HG02973 (cell line): Measurements from ENCODE around the gene KLK10.
"Not testable (repeated sequence)": the region's sequence is repeated elsewhere in the genome, so short reads cannot be mapped to it uniquely, and the experiment has no call there.

Experiments used
- ATAC-seq: cut with Tn5 transposase; IDR thresholded peaks from one replicate; pipeline ENCODE4 v1.9.1; 2021; ENCODE audit warnings: moderate library complexity; ENCODE audit not compliant: unreplicated experiment

KLK10 gene

GRCh38 chr19:51003316-51003715 lies 16.2 kb downstream of the KLK10 start:
- no peak for ATAC-seq

- ATAC-seq: no peak
Observed at GRCh38 chr19:51002542-51003311, 16.8 kb downstream of the KLK10 start.

- ATAC-seq: no peak
Observed at GRCh38 chr19:51002089-51002532, 17.4 kb downstream of the KLK10 start.

DNA sequence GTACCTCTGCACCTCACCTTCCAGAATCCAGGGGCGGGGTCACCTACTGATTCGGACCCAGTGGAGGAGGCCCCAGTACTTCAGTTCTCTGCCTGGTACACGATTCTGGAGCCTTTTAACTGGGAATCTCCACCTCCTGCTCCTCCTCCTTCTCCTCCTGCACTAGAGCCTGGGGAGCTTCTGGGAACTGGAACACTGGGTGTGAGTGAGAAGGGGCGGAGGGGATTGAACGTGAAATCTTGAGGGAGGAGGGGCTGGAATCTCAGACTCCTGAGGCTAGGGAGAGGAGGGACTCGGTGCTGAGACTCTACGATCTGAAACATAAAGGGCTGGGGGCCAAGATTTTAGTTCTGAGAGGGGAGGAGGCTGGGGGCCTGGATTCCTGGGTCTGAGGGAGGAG lies 18.0 kb downstream of the KLK10 start, which contains the start of gene KLK8:
KLK8 (minus strand) TSS at position 90 of the 400 bp plus-strand sequence. CDS start 437 bp downstream, outside the sequence.
- no peak for ATAC-seq

- ATAC-seq: no peak
Observed at GRCh38 chr19:51000981-51001380, 18.5 kb downstream of the KLK10 start.

- ATAC-seq: no peak
Observed at GRCh38 chr19:51000426-51000825, 19.1 kb downstream of the KLK10 start.

DNA sequence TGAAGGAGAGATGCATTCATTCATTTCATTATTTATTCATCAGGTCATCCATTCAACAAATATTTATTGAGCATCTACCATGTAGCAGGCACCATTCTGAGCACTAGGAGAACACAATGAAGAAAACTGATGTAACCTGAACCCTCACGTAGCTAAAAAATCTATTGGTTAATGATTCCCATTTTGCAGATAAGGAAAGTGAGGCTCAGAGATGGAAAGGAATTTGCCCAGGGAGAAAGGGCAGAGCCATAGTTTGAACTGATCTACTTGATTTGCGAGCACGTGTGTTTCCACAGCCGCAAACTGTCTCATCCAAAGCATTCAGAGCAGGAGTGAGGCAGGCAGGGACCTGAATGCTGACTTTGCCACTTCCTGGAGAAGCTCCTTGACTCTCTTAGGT lies 20.8 kb downstream of the KLK10 start:
- ATAC-seq: no peak

DNA sequence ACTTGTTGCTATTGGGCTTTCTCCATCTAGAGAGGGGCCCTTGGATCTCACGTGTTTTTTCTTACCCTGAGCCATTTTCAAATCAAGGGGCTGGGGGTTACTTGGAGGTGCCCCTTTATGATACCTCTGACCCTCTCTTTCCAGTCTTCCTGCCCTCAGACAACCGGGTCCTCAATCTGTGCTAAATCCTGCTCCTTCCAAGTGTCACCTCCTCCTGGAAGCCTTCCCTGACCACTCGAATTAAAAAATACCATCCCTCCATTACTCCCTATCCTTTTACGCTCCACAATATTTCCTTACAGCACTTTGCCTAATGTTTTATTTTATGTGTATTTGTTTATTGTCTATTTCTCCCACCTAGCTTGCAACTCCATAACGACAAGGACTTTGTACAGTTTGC lies 21.4 kb downstream of the KLK10 start:
- ATAC-seq: no peak

DNA sequence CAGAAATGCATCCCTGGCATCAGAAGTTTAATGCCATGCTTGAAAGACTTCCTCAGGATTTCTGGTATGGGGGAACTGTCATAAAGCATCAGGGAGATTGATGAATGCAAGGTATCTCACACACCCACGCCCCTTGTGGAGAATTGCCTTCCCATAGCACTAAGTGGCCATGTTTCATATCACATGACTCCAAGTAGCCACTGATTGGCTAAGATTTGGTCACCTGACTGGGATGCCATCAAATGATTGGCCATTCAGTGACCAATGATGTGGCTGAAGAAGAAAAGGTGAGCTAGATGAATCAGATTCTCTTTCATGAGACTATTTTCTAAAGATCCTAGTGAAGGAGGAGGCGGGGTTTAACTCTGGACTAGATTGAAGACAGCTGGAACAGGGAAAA lies 25.4 kb downstream of the KLK10 start:
- ATAC-seq: no peak

- ATAC-seq: no peak
Observed at GRCh38 chr19:50992666-50993035, 26.9 kb downstream of the KLK10 start.

GRCh38 chr19:50984416-50984815 lies 35.1 kb downstream of the KLK10 start:
- ATAC-seq: not testable (repeated sequence)

- ATAC-seq: no peak
Observed at GRCh38 chr19:50983625-50984292, 35.8 kb downstream of the KLK10 start, which contains the start of gene KLK7. TSS of gene KLK7 (minus strand) at chr19:50983917. CDS start at chr19:50982399, 1,518 bp downstream.

DNA sequence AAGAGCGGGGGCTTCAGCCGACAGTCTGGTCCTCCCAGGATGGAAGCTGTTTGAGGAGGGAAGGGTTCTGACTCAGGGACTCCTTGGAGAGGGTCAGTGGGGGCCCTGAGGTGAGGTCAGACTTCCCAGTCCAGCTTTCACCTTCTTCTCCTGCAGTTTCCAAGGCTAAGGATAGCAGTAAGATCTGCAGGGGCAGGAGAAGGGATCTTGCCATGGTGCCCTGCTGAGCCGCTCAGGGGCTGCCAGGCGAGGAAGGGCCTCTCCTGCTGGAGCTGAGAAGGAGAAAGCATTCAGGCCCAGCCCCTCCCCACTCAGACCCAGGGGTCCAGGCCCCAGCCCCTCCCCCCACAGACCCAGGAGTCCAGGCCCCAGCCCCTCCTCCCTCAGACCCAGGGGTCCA lies 37.3 kb downstream of the KLK10 start:
- no peak for ATAC-seq

- no peak for ATAC-seq
Observed at GRCh38 chr19:50981587-50982146, 37.8 kb downstream of the KLK10 start.

GRCh38 chr19:50980208-50980607 lies 39.3 kb downstream of the KLK10 start:
- ATAC-seq: no peak

GRCh38 chr19:50979758-50980157 lies 39.8 kb downstream of the KLK10 start:
- ATAC-seq: no peak

- no peak for ATAC-seq
Observed at GRCh38 chr19:50978772-50979390, 40.6 kb downstream of the KLK10 start.

GRCh38 chr19:50977626-50978025 lies 41.9 kb downstream of the KLK10 start:
- ATAC-seq: no peak

- ATAC-seq: no peak
Observed at GRCh38 chr19:50975766-50976165, 43.7 kb downstream of the KLK10 start.

DNA sequence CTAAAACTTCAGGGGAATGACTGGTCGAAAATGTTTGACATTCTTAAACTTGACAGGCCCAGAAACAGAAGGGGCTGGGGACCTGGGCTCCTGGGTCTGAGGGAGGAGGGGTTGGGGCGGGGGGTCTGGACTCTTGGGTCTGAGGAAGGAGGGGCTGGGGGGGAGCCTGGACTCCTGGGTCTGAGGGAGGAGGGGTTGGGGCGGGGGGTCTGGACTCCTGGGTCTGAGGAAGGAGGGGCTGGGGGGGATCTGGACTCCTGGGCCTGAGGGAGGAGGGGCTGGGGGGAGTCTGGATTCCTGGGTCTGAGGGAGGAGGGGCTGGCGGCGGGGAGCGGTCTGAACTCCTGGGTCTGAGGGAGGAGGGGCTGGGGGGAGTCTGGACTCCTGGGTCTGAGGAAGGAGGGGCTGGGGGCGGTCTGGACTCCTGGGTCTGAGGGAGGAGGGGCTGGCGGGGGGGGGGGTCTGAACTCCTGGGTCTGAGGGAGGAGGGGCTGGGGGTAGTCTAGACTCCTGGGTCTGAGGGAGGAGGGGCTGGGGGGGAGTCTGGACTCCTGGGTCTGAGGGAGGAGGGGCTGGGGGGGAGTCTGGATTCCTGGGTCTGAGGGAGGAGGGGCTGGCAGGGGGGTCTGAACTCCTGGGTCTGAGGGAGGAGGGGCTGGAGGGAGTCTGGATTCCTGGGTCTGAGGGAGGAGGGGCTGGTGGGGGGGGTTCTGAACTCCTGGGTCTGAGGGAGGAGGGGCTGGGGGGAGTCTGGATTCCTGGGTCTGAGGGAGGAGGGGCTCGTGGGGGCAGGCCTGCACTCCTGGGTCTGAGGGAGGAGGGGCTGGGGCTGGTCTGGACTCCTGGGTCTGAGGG lies 44.6 kb downstream of the KLK10 start:
- ATAC-seq: no peak
